ENCODE results near the gene CNTROB.
"Not testable (repeated sequence)": the region's sequence is repeated elsewhere in the genome, so short reads cannot be mapped to it uniquely, and the experiment has no call there.

The CNTROB gene

GRCh38 chr17:7943291-7943690, 11.3 kb downstream of the CNTROB start:
- no peak for DNase-seq (ENCODE audit: low read depth)

- DNase-seq (ENCODE audit: low read depth): no peak
Measured at GRCh38 chr17:7944326-7944725, 12.3 kb downstream of the CNTROB start.

- no peak for DNase-seq (ENCODE audit: low read depth)
Measured at GRCh38 chr17:7945651-7946050, 13.6 kb downstream of the CNTROB start.

GRCh38 chr17:7946441-7946840, 14.4 kb downstream of the CNTROB start:
- no peak for DNase-seq (ENCODE audit: low read depth)

- no peak for DNase-seq (ENCODE audit: low read depth)
Measured at GRCh38 chr17:7947651-7948050, 15.6 kb downstream of the CNTROB start.

DNA sequence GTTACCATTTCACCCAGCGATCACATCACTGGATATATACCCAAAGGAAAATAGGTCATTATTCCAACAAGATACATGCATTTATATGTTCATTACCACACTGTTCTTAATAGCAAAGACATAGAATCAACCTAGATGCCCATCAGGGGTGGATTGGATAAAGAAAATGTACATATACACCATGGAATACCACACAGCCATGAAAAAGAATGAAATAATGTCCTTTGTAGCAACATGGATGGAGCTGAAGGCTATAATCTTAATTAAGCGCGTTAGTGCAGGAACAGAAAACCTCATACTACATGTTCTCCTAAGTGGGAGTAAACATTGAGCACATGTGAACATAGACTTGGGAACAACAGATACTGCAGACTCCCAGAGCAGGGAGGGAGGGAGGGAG, 18.6 kb downstream of the CNTROB start:
- DNase-seq (ENCODE audit: low read depth): no peak

DNA sequence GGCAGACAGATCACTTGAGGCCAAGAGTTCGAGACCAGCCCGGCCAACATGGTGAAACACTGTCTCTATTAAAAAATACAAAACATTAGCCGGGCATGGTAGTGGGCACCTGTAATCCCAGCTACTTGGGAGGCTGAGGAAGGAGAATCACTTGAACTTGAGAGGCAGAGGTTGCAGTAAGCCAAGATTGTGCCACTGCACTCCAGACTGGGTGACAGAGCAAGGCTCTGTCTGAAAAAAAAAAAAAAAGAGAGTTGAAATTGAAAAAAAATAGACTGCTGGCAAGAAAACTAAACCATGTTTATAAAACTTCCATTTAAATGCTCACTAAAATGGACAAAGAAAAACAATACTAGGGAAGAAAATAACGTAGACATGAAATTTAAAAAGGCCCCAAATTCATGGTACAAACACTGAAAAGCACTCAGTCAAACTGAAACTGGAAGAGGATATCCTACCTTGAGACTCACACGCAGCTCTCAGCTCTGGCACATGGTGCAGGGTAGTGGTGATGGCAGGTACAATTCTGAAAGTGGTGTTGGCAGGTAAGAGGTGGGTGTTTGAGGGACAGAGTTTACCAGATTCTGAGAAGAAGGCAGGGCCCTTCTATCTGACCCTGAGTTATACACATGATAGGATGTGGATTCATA, 19.3 kb downstream of the CNTROB start:
- no peak for DNase-seq (ENCODE audit: low read depth)

GRCh38 chr17:7953266-7953665, 21.3 kb downstream of the CNTROB start:
- DNase-seq (ENCODE audit: low read depth): not testable (repeated sequence)

DNA sequence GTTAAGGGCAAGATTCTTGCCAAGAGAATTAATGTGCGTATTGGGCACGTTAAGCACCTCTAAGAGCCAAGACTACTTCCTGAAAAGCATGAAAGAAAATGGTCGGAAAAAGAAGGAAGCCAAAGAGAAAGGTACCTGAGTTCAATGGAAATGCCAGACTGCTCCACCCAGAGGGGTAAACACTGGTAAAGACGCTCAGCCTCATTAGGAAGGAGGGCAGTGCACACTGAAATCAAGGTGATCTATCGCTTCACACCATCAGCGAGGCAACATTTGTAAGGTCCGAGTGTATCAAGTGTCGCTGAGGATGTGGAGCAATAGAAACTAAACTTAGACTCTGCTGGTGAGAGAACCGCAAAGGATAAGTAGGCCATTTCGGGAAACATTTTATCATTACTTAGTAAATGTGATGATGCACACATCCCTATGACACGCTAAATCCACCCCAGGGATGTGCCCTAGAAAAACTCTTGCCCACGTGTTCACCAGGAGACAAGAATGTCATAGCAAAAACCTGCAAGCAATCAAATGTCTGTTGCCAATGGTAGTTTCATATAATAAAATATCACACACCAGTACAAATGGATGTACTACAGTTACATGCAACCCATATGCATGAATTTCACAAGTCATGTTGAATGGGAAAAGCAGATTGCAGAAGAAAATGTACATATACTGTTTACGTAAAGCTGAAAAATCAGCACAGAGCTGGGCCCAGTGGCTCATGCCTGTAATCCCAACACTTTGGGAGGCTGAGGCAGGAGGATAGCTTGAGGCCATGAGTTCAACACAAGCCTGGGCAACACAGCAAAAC, 23.6 kb downstream of the CNTROB start:
- no peak for DNase-seq (ENCODE audit: low read depth)

GRCh38 chr17:7956228-7956965, 24.4 kb downstream of the CNTROB start:
- DNase-seq (ENCODE audit: low read depth): no peak

GRCh38 chr17:7959503-7960253, 27.7 kb downstream of the CNTROB start:
- DNase-seq (ENCODE audit: low read depth): no peak

GRCh38 chr17:7961421-7961820, 29.4 kb downstream of the CNTROB start:
- no peak for DNase-seq (ENCODE audit: low read depth)

DNA sequence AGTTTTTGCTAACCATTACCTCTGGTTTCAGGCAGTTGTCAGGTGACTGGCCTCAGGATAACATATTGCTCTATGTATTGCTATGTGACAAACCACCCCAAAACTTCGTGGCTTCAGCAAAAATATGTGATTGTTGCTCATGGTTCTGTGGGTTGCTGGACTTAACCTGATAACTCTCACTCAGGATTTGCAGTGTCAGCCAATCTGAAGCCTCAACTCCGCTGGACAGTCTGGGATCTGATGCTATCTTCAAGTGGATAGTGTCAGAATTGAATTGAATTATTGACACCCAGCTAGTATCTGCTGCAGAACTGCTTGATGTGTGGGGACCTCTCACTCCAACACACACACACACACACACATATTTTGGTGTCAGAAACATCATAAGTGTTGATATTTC, 35.7 kb downstream of the CNTROB start:
- no peak for DNase-seq (ENCODE audit: low read depth)

- DNase-seq (ENCODE audit: low read depth): no peak
Measured at GRCh38 chr17:7969433-7969832, 37.4 kb downstream of the CNTROB start.

DNA sequence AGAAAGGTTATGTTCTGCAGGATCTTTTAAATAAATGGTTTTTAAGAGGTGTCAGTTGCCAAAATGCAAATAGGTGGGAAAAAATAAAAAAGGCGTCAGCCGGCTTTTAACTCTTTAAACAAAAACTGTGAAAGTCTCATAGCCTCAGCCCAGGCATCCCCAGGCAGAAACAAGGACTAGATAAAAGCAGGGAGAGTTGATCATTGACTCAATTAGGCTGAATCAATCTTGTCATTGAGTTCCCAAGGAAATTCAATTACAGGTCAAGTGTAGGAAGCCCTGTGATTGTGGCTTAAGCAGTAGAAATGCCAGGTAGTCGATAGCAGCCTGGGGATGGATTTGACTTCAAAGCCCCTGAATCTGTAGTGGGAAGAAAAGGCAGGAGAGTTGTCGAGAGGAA, 39.6 kb downstream of the CNTROB start:
- DNase-seq (ENCODE audit: low read depth): no peak

GRCh38 chr17:7972131-7972785, 40.3 kb downstream of the CNTROB start:
- no peak for DNase-seq (ENCODE audit: low read depth)

GRCh38 chr17:7974638-7975131, 42.7 kb downstream of the CNTROB start:
- no peak for DNase-seq (ENCODE audit: low read depth)

- DNase-seq (ENCODE audit: low read depth): no peak
Measured at GRCh38 chr17:7977039-7977438, 45.0 kb downstream of the CNTROB start.

DNA sequence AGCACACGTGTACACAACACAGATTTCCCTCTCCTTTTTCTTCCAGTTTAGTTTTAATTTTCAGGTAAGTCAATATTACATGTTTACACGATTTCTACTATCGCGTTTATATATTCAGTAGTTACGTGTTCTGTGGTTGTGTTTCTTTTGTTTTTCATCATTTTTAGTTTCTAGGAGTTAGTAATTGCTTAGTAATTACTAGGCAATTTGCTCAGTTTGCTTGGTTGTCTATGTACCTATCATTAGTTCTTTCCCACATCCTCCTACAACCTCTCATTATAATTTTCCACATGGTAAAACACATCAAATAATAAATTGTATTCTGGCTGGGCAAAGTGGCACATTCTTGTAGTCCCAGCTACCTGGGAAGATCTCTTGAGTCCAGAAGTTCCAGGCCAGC, 45.8 kb downstream of the CNTROB start:
- DNase-seq (ENCODE audit: low read depth): no peak

- DNase-seq (ENCODE audit: low read depth): no peak
Measured at GRCh38 chr17:7982173-7982572, 50.2 kb downstream of the CNTROB start.

- no peak for DNase-seq (ENCODE audit: low read depth)
Measured at GRCh38 chr17:7982666-7983065, 50.7 kb downstream of the CNTROB start.
